H9 (cell line): ENCODE results near the gene FTO. TPM values are rescaled to one million over a fixed set of nuclear protein-coding genes. Genes with fewer than 3 reads are reported as not detected.

ENCODE experiments used
- DNase-seq: peaks from one replicate; pipeline ENCODE4 v3.0.0-alpha.2; 2017
- H2AFZ ChIP-seq: one replicate; pipeline ENCODE4 v1.6.1; 2013; ENCODE audit warnings: mild to moderate bottlenecking, low read length, control low read depth, moderate library complexity
- H2AK5ac ChIP-seq: 2 replicates; pipeline ENCODE4 v1.6.1; 2013; ENCODE audit warnings: low read length, control low read depth, mixed read lengths; ENCODE audit not compliant: insufficient read length
- H2BK120ac ChIP-seq: one replicate; pipeline ENCODE4 v1.6.1; 2013; ENCODE audit warnings: low read depth, mild to moderate bottlenecking, low read length, control low read depth, inconsistent platforms; ENCODE audit not compliant: poor library complexity, severe bottlenecking
- H2BK12ac ChIP-seq: 2 replicates; pipeline ENCODE4 v1.6.1; 2013; ENCODE audit warnings: low read length, control low read depth, mixed read lengths, low read depth; ENCODE audit not compliant: insufficient read length
- H2BK15ac ChIP-seq: 2 replicates; pipeline ENCODE4 v1.6.1; 2013; ENCODE audit warnings: low read depth, low read length, control low read depth
- H2BK20ac ChIP-seq: one replicate; pipeline ENCODE4 v1.6.1; 2013; ENCODE audit warnings: low read depth, mild to moderate bottlenecking, low read length, control low read depth, inconsistent platforms; ENCODE audit not compliant: poor library complexity, severe bottlenecking
- H2BK5ac ChIP-seq: 2 replicates; pipeline ENCODE4 v1.6.1; 2013; ENCODE audit warnings: low read length, control low read depth, mixed read lengths; ENCODE audit not compliant: insufficient read length
- H3K14ac ChIP-seq: 2 replicates; pipeline ENCODE4 v1.6.1; 2013; ENCODE audit warnings: low read length, control low read depth; ENCODE audit not compliant: insufficient read depth
- H3K18ac ChIP-seq: 2 replicates; pipeline ENCODE4 v1.6.1; 2013; ENCODE audit warnings: low read depth, mild to moderate bottlenecking, mixed read lengths, low read length, control low read depth; ENCODE audit not compliant: insufficient read length
- H3K23ac ChIP-seq: 2 replicates; pipeline ENCODE4 v1.6.1; 2013; ENCODE audit warnings: low read length, control low read depth, mixed read lengths, low read depth; ENCODE audit not compliant: insufficient read length
- H3K23me2 ChIP-seq: 2 replicates; pipeline ENCODE4 v1.6.1; 2013; ENCODE audit warnings: low read depth, mild to moderate bottlenecking, mixed read lengths, low read length, control low read depth; ENCODE audit not compliant: insufficient read length, poor library complexity, severe bottlenecking
- H3K27ac ChIP-seq: 2 replicates; pipeline ENCODE4 v1.5.1; 2013; ENCODE audit warnings: low read length, control low read depth, mixed read lengths, low read depth; ENCODE audit not compliant: insufficient read length
- H3K27me3 ChIP-seq: 2 replicates; pipeline ENCODE4 v1.6.1; 2013; ENCODE audit warnings: low read length, control low read depth, inconsistent platforms; ENCODE audit not compliant: insufficient read depth
- H3K4ac ChIP-seq: 2 replicates; pipeline ENCODE4 v1.6.1; 2013; ENCODE audit warnings: low read depth, mild to moderate bottlenecking, control low read depth, inconsistent platforms, low read length, moderate library complexity
- H3K4me1 ChIP-seq: 2 replicates; pipeline ENCODE4 v1.6.1; 2013; ENCODE audit warnings: low read length, control low read depth, inconsistent platforms; ENCODE audit not compliant: insufficient read depth
- H3K4me2 ChIP-seq: 2 replicates; pipeline ENCODE4 v1.6.1; 2013; ENCODE audit warnings: low read length, control low read depth, mixed read lengths; ENCODE audit not compliant: insufficient read length, insufficient read depth
- H3K56ac ChIP-seq: 2 replicates; pipeline ENCODE4 v1.6.1; 2013; ENCODE audit warnings: low read depth, mild to moderate bottlenecking, mixed read lengths, low read length, control low read depth; ENCODE audit not compliant: insufficient read length
- H3K79me1 ChIP-seq: 2 replicates; pipeline ENCODE4 v1.6.1; 2013; ENCODE audit warnings: low read depth, mild to moderate bottlenecking, moderate library complexity, low read length, control low read depth, inconsistent platforms; ENCODE audit not compliant: insufficient read depth, poor library complexity, severe bottlenecking
- H3K79me2 ChIP-seq: 2 replicates; pipeline ENCODE4 v1.6.1; 2013; ENCODE audit warnings: low read length, control low read depth, inconsistent platforms; ENCODE audit not compliant: insufficient read depth
- H3K9ac ChIP-seq: 2 replicates; pipeline ENCODE4 v1.6.1; 2013; ENCODE audit warnings: low read length, control low read depth, mixed read lengths; ENCODE audit not compliant: insufficient read length; ENCODE audit errors: extremely low read depth
- H3K9me3 ChIP-seq: one replicate; pipeline ENCODE4 v1.6.1; 2013; ENCODE audit warnings: low read depth, low read length, inconsistent platforms; ENCODE audit not compliant: control insufficient read depth
- H3T11ph ChIP-seq: one replicate; pipeline ENCODE4 v1.6.1; 2013; ENCODE audit warnings: mild to moderate bottlenecking, low read length, control low read depth, inconsistent platforms
- H4K20me1 ChIP-seq: one replicate; pipeline ENCODE4 v1.6.1; 2013; ENCODE audit not compliant: control insufficient read depth, insufficient read length, insufficient read depth
- H4K5ac ChIP-seq: 2 replicates; pipeline ENCODE4 v1.6.1; 2013; ENCODE audit warnings: low read depth, mild to moderate bottlenecking, mixed read lengths, low read length, control low read depth; ENCODE audit not compliant: insufficient read length
- H4K8ac ChIP-seq: replicated peaks from 2 replicates; pipeline ENCODE4 v1.6.1; 2013; ENCODE audit warnings: low read length, control low read depth, mixed read lengths, low read depth; ENCODE audit not compliant: insufficient read length
- H4K91ac ChIP-seq: 2 replicates; pipeline ENCODE4 v1.6.1; 2013; ENCODE audit warnings: low read depth, mild to moderate bottlenecking, moderate library complexity, mixed read lengths, low read length, control low read depth; ENCODE audit not compliant: insufficient read length
- H3K27ac Mint-ChIP-seq, 3 experiments: 2 replicates in 2 of 3; 3 replicates in 1 of 3; pipeline ENCODE4 v1.8.0; 2020 to 2021; ENCODE audit warnings: mixed read lengths in 3 of 3, mild to moderate bottlenecking in 1 of 3, moderate library complexity in 1 of 3
- H3K27me3 Mint-ChIP-seq: 2 replicates; pipeline ENCODE4 v1.8.0; 2021; ENCODE audit warnings: low read depth, mild to moderate bottlenecking, moderate library complexity, mixed read lengths
- H3K36me3 Mint-ChIP-seq, 3 experiments: 2 replicates in 2 of 3; 3 replicates in 1 of 3; pipeline ENCODE4 v1.8.0; 2020 to 2021; ENCODE audit warnings: low read depth in 3 of 3, mixed read lengths in 3 of 3; ENCODE audit not compliant: insufficient read depth in 1 of 3
- H3K4me1 Mint-ChIP-seq, 2 experiments: 2 replicates each; pipeline ENCODE4 v1.8.0; 2020; ENCODE audit warnings: mixed read lengths in 2 of 2
- H3K4me3 Mint-ChIP-seq, 2 experiments: 2 replicates in 1 of 2; 3 replicates in 1 of 2; pipeline ENCODE4 v1.8.0; 2020 to 2021; ENCODE audit warnings: mild to moderate bottlenecking in 2 of 2, mixed read lengths in 2 of 2, moderate library complexity in 1 of 2
- H3K9me3 Mint-ChIP-seq, 2 experiments: 2 replicates in 1 of 2; 3 replicates in 1 of 2; pipeline ENCODE4 v1.8.0; 2020; ENCODE audit warnings: mild to moderate bottlenecking in 2 of 2, mixed read lengths in 2 of 2, moderate library complexity in 1 of 2
- CTCF ChIP-seq: fragments of 200-600 bp; sonication (generic); conservative IDR thresholded peaks from 3 replicates; pipeline ENCODE4 v1.8.0; 2021; ENCODE audit warnings: antibody characterized with exemption, mild to moderate bottlenecking
- WGBS: extraction: QIAGEN DNeasy Blood & Tissue Kit; methylation state at CpG from one replicate; pipeline ENCODE4 v1.1.7; 2013; ENCODE audit warnings: missing lambda C conversion rate, low lambda C conversion rate, mixed read lengths; ENCODE audit not compliant: insufficient read length; ENCODE audit errors: extremely low coverage; 5-methylcytosine and 5-hydroxymethylcytosine counted together
- total RNA-seq: library from RNA; stranded (reverse); gene quantifications from 2 replicates; pipeline ENCODE4 v1.2.1, GENCODE V29; 2021

FTO gene
- total RNA-seq, 1 experiment from 2014 or later = 67.9 TPM

- Histone ChIP-seq H3K18ac (no peak overlapping the region), H4K91ac (no peak overlapping the region), H3K23me2 (no peaks in the 10 kb centered on the region), H3K56ac (no peak overlapping the region), H4K8ac (no peak overlapping the region), H3K79me1 (no peaks in the 10 kb centered on the region), H3K27ac (no peak overlapping the region), H2BK20ac (no peak overlapping the region), H3K4me2 (no peak overlapping the region), H3K9ac (no peak overlapping the region), H3K23ac (no peak overlapping the region), H3T11ph (no peak overlapping the region), H2BK15ac (no peak overlapping the region), H3K9me3 (no peaks in the 10 kb centered on the region), H2AK5ac (no peak overlapping the region), H2BK120ac (no peak overlapping the region), H3K79me2 (no peaks in the 10 kb centered on the region), H3K14ac (no peak overlapping the region), H3K27me3 (no peaks in the 10 kb centered on the region), H3K4me1 (no peaks in the 10 kb centered on the region), H2BK5ac (no peak overlapping the region), H2BK12ac (no peak overlapping the region), H3K4ac (no peak overlapping the region), H4K5ac (no peak overlapping the region), H4K20me1 (no peaks in the 10 kb centered on the region), H2AFZ (no peak overlapping the region)
- Mint-ChIP-seq H3K9me3 (no peaks in the 10 kb centered on the region), H3K36me3 (peaks cover 0 to 6% (median 3%) of the 10 kb centered on the region in 3 experiments; a peak in 3 of 7 replicates), H3K4me1 (peaks cover 4 to 5% of the 10 kb centered on the region in 2 experiments), H3K27me3 (no peaks in the 10 kb centered on the region), H3K4me3 (no peak overlapping the region), H3K27ac (no peak overlapping the region)
- WGBS = 100% methylated on average over 1 of the region's 9 CpGs
- TF ChIP-seq CTCF = no peak
- DNase-seq = no peak
Measured at GRCh38 chr16:53891409-53892139, 187.6 kb downstream of the FTO start.
